Immature natural killer cell (primary cell): ENCODE measurements around the gene CTNNA3. TPM values are rescaled to one million over a fixed set of nuclear protein-coding genes. Genes with fewer than 3 reads are reported as not detected.

ENCODE experiments used
- DNase-seq, 3 donors: peaks; one replicate each; pipeline ENCODE4 v3.0.0; 2022; ENCODE audit warnings: mixed read lengths in 1 of 3
- H3K27ac Mint-ChIP-seq, 6 donors: one replicate each; pipeline ENCODE4 v1.8.0; 2020; ENCODE audit warnings: mixed read lengths in 6 of 6, mild to moderate bottlenecking in 5 of 6, inconsistent platforms in 4 of 6, moderate library complexity in 3 of 6
- H3K27me3 Mint-ChIP-seq, 3 donors: one replicate each; pipeline ENCODE4 v1.8.0; 2020 to 2021; ENCODE audit warnings: low read depth in 3 of 3, mild to moderate bottlenecking in 3 of 3, mixed read lengths in 3 of 3, moderate library complexity in 3 of 3, inconsistent platforms in 1 of 3
- H3K36me3 Mint-ChIP-seq, 3 donors: one replicate each; pipeline ENCODE4 v1.8.0; 2020; ENCODE audit warnings: mixed read lengths in 3 of 3, inconsistent platforms in 2 of 3, mild to moderate bottlenecking in 2 of 3
- H3K4me1 Mint-ChIP-seq, 2 donors: one replicate each; pipeline ENCODE4 v1.8.0; 2020; ENCODE audit warnings: inconsistent platforms in 2 of 2, mild to moderate bottlenecking in 2 of 2, mixed read lengths in 2 of 2, moderate library complexity in 1 of 2
- H3K4me3 Mint-ChIP-seq, 5 donors: one replicate each; pipeline ENCODE4 v1.8.0; 2020; ENCODE audit warnings: mild to moderate bottlenecking in 5 of 5, mixed read lengths in 5 of 5, inconsistent platforms in 3 of 5, moderate library complexity in 3 of 5
- H3K9me3 Mint-ChIP-seq, 6 donors: one replicate each; pipeline ENCODE4 v1.8.0; 2020; ENCODE audit warnings: mild to moderate bottlenecking in 6 of 6, mixed read lengths in 6 of 6, inconsistent platforms in 4 of 6, moderate library complexity in 3 of 6
- polyA plus RNA-seq, 3 donors: library from polyadenylated mRNA; unstranded; fragments of 300-500 nt; fragmentation: Illumina TruSeq; gene quantifications; one replicate each; pipeline ENCODE4 v1.2.3, GENCODE V29; 2021

Gene CTNNA3
- polyA plus RNA-seq, 3 donors from 2014 or later = not detected

GRCh38 chr10:65864036-65864435 is 1832.0 kb downstream of the CTNNA3 start:
- H3K27me3 Mint-ChIP-seq = peaks cover 0 to 2% (median 0%) of the 10 kb centered on the region in 3 donors
- H3K36me3 Mint-ChIP-seq = no peaks in the 10 kb centered on the region
- H3K27ac Mint-ChIP-seq = no peak overlapping the region
- peaks cover 14 to 57% (median 28%) of the 10 kb centered on the region in 6 donors for H3K9me3 Mint-ChIP-seq
- H3K4me3 Mint-ChIP-seq = no peak overlapping the region
- DNase-seq = no peak
- no peaks in the 10 kb centered on the region for H3K4me1 Mint-ChIP-seq

Other genes with a start within 250 kb of the CTNNA3 start
- gene DNAJC12, start 142.0 kb upstream of the CTNNA3 start, polyA plus RNA-seq = under 1 TPM in 1 of 3 donors, not detected in 2; 0.44 TPM
- gene SIRT1, start 188.5 kb upstream of the CTNNA3 start, polyA plus RNA-seq = 10 to 100 TPM in 1 of 3 donors, 1 to 10 TPM in 2; 3.4 to 16.2 (median 7.3) TPM